SIG-M5 (cell line): ENCODE measurements around the gene NEK7.

Source experiments
- DNase-seq: peaks from one replicate; lab custom pipeline; 2025; lab: John Stamatoyannopoulos, UW

NEK7 gene

DNA sequence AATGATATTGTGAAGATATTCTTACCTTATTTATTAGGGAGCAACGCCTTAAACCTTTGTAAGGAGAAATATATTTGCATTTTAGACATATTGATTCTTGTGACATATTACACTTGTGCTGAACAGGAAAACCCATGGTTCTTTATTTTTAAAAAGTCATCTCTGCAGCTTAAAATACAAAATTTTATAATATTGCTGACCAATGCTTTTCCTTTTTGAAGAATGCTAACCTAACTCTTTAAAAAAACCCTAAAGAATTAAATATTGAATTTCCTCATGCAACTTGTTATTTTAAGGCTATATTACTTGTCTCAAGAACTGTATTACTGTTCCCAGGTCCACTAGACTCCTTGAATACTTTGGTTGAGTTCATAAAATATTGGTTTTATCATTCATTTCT is 99.0 kb downstream of the NEK7 start:
- DNase-seq, result no peak

DNA sequence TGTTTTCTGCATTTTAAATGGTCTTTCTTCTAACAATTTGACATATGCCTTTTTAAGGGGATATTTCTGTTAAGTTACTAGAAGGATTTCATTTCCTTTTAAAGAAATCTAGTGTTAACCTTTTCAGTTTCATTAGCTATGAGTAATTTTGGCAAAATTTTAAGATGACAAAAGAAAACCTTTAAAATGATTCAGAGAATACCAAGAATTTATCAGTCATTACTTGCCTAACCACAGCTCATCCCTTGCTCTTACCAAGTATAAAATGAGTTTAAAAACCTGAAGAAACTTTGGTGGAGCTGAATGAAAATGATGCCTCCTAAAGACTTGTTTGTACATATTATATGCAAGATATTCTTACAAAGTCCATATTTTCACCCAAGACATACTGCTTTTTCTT is 101.7 kb downstream of the NEK7 start:
- no peak for DNase-seq

DNA sequence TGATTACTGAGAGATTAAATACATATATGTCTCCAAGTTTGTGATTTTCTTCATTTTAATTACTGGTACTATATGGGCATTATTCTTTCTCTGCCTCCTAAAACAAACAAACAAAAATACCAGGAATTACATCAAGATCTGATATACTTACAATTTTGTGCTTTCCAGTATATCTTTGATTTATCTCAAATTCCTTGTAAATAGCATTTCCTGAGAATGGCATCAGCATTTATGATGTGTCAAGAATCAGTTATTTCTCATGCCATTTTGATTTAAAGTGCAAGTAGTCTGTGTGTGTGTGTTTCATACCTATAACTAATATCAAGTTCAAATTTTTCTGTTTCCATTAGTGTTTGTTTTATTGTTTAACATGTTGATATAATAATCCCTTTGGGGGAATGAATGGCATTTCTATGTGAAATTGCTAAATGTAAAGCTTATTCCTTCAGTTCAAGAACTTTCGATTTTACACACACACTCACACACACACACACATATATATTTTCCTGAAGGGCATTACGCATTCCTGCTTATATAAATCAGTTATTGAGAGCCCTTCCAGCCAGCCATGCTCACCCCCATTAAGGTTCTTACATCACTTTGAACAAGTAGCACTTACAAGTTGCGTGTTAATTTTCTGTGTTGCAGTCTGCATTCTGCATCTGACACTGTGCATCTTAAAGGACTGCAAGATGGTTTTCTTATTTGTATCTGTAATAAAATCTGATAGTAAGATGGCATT is 102.7 kb downstream of the NEK7 start:
- no peak for DNase-seq

DNA sequence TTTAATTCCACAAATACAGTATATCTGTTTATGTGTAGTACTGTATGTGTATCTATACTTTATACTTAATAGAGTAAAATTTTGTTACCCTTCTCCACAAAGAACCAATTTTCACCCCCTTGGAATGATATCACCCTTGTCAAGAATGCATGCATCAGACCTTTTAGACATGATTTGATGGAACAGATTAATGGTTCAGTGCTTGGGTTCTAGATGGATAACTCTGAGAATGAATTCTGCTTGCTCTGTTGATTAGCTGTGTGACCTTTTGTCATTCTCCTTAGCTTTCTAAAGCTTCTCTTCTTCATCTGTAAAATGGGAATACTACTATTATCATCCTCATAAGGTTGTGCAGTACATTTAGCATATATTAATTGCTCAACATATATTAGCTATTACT is 105.1 kb downstream of the NEK7 start:
- DNase-seq, result no peak

DNA sequence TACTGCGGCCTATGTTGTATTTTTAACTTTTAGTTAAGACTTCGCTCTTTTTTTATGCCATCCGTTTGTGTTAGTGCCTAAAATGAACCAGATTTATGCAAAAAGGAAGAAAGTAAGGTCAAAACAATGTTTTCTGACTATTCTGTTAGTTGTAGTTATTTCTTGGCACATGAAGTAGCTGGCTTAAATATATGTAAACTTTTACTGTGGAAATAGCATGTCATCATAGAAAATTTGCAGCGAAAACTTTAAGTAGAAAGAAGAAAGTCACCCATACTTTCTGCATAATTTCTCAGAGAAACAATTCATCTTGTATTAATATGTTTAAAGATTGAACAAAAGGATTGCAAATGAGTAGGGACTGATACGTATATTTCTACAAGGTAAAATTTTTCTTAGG is 106.4 kb downstream of the NEK7 start:
- DNase-seq, result no peak

DNA sequence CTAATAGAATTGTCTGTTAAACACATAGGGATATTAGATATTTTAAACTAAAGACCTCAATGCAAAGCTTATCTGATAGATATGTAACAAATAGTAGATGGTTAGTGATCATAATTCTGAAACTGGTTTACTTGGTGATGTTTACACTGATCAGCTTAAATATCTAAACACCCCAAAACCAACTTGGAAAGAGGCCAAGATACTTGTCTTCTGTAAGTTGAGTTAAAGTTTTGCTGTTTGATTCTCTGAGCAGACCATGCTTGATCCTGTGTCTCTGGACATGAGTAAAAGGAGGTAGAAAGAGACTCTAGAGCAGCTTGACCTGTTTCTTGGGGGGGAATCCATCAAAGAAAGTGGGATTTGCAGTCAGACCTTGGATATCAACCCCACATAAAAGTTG is 107.5 kb downstream of the NEK7 start:
- no peak for DNase-seq

DNA sequence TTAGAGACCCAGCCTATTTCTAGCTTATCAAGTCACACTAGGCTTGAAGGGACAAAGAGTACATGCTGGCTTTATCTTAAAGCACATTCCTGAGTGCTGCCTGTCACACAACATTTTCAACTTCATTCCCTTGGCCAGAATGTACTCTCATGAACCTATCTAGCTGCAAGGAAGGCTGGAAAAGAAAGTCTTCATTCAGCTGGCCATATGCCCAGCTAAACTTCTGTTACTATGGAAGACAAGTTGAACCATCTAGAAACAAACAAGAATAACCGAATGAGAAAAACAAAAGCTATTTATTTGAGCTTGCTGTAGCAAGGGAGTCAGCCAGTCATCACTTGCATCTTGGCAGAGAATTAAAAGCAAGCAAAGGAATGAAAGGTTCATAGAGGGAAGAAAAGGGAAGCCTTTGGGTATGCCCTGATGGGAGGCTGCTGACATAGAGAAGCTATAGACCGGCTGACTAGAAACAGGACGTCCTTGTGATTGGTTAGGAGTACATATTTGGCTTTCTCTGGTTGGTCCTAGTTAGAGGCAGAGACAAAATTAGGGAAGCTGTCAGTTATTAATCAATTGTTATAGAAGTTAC is 108.4 kb downstream of the NEK7 start:
- DNase-seq, result no peak

DNA sequence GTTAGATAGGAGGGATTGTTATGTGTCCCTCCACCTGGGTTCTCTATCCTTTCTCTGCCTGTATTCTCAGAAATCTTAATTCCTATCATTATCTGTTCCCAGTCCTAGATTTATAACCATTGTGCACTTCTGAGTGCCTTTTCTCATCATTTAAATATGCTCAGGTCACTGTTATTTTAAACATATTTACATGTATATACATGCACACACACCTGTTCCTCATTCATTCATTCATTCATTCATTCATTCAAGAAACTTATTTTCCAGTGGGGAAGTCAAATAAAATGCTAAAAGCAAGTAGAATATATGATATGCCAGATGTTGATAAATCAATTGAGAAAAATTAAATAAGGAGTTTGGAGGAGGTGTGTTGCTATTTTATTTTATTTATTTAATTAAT is 110.3 kb downstream of the NEK7 start:
- no peak for DNase-seq

DNA sequence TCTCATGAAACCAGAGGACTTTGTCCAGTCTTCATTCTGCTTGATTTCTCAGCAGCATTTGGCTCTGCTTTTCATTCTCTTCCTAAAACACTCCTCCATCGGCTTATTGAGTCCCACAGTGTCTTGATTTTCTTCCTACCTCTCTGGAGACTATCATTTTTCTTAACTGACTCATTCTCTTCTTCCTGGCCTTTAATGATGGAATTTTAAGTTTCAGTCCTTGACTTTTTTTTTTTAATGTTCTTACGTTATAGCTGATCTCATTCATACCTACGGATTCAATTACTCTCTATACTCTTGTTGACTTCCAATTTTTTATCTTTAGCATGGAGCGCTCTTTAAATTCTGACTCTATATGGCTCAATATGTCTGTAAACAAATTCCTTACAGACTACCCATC is 111.1 kb downstream of the NEK7 start:
- no peak for DNase-seq

DNA sequence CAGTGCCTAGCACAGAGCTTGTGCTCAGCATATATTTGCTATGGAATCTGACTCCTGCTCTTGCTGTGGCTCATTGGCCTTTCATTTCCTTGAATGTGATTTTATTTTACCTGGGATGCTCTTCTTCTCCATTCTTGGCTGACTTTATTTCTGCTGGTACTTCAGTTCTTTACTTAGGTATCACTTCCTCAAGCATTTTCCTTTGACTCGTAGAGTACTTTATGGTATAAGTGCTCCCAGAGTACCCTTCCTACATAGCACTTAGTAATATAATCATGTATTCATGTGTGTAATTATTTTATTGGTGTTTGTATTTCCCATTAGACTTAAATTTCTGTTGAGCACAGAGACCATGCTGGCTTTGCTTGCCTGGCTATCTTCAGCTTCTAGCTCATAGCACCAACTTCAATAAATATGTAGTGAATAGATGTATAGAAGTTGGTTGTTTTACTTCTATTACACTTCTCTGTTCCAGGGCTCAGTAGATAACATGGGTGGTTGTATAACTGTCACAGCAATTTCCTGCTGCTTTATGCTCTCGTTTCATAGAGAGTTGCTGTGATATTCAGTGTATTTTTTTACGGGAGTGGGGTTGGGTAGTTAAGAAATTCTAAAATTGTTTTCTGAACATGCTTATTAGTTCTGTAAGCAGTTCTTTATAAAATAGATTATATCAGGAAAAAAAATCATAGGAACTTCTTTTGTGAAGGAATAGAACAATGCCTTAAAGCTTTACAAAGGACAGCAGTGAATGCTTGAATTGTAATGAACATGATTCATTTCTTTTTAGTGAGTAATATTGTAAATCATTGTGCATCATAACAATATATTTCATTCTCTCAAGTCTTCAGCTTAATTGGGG is 112.2 kb downstream of the NEK7 start:
- DNase-seq, result no peak

DNA sequence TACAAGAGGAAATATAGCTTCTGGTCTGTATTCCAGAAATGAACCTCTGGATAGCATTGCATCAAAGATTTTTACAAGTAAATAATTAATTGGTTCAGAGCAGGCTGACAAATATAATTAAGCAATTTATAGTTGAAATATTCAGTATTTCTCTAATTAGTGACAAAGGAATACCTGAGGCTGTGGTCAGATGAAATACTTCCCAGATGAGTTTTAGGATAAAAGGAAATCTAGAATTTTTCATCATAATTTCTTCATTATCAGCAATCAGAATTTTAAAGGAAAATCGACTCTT is 112.8 kb downstream of the NEK7 start:
- DNase-seq, result no peak

DNA sequence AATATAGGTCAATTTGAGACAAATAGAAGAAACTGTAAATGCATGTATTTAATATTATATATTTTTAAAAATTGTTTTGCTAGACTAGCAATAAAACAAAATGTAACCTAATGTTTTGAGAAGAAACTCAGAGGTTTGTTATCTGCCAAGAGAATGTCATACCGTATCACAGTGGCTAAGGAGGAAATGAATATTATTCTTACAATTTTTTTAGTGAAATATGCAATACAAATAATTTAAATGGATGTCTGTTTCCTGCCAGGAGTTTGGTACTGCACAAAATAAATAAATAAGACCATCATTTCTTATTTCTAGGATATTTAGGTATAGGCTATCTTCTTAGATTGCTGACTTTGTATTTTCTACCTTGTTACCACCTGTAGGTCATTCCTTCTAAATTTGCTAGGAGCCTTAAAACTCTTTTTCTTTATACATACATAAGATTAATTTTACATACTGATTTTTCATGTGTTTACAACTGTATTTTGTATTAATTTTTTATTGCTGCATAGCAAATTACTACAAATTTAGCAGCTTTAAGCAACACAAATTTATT is 113.6 kb downstream of the NEK7 start:
- DNase-seq, result no peak

DNA sequence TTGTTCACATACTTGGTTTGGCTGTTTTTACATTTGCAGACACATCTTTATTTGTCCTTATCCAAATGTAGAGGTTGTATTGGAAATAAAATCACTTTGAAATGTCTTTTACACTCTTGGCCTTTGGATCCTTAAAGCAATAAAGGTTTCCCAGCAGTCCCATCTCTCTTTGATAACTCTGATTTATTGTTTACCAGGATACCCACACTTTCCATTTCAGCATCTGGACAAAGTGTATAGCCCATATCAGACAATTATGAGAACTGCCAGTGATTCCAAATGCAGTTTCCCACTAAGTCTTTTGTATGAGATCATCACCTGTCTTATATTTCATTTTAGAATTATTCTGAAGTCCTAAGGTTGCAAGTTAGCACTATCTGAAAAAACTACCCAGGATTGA is 114.7 kb downstream of the NEK7 start:
- DNase-seq, result no peak

DNA sequence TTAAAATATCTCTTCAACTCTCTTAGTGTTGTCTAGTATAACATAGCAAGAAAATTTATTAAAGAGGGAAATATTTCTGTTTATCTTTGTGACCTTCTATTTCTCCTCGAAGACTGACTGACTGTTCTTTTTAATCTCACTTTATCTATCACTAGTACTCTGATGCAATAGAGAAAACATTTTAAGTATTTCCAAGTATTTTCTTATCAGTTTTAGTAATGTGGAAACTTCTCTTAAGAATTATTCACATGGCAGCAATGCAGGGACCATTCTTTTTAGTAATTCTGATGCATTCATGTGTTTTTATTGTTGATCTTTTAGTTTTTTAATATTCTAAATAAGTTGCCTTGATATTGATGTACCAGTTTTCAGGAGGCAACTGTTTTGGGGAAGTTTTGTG is 115.7 kb downstream of the NEK7 start:
- DNase-seq, result no peak

DNA sequence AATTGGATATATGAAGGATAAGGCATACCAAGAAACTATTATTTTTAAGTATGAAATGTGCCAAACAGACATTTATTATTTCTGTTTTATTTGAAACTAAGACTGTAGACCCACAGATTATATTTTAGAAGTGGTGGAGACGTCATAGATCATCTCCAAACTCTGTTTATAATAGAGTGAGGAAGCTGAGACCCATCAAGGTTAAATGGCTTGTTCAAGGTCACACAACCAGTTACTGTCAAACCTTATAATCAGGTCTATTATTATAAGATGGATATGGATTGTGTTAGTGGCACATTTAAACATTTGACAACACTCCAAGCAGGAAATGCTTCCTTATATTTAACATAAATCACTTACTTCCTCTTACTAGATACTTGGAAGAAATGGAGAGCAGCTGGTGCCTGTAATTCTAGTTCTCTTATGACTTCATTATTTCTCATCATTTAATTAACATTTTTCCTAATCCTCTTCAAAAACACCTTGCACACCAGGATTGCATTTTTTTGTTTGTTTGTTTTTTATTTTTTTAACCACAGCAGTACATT is 117.0 kb downstream of the NEK7 start:
- no peak for DNase-seq

DNA sequence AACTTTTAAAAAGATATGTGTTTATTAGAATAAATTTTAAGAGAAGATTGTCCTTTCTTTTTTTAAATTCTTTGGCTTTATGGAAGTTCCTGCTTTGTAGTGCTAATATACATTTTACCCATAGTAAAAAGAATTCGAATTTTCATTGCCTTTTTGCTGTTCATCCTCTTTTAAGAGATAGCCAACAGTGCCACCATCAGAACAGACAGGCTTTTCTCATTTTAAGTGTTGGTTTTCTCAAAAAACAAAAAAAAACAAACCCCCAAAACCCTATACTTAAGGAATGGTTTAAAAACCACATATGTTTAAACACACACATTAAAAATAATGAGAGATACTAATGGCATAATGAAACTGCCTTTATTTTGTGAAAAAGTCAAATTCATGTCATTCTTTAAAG is 118.8 kb downstream of the NEK7 start:
- no peak for DNase-seq

DNA sequence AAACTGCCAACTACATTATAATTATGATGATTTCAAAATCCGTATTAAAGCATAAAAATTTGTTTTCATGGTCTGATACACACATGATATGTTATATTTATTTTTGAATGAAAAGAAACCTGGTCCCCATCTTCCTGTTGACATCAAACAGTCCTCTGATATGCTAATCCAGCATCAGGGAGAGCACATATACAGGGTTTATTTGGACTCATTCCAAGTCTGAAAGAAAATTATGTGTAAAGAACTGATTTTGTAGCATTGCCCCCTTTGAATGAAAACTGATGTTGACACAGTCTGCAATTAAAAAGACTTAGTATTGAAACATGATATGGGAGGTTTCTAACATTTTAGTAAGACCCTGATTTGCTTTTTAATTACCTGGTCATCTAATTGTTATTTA is 119.4 kb downstream of the NEK7 start:
- DNase-seq, result no peak

DNA sequence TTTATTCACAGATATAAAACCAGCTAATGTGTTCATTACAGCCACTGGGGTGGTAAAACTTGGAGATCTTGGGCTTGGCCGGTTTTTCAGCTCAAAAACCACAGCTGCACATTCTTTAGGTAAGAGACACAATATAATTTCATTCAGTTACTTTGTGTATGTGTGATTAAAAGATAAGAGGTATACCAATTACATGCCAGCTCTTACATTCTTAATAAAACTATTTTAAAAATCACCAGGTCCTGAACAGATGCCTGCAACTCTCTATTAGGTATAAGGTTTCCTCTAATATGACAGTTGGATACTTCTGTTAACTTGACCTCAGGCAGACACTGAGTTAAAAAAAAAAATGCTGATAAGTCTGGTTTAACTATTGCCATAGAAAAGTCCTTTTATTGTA is 122.1 kb downstream of the NEK7 start:
- no peak for DNase-seq

DNA sequence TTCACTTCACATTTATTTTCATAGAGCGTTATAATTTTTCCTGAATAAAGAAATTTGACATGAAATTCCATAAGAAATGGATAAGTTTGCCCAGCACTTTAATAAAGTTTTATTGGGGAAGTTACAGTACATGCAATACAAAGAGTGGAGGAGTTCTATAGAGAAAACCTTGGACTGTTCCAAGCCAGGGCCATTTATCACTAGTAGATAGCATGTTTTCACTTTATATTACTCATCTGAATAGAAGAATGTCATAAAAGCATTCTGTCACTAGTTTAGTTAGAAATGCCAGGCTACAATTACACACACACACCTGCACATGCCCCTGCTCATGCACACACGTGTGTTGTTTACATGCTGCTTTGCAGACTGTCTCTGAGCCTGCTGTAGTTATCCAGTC is 123.3 kb downstream of the NEK7 start:
- DNase-seq, result no peak

DNA sequence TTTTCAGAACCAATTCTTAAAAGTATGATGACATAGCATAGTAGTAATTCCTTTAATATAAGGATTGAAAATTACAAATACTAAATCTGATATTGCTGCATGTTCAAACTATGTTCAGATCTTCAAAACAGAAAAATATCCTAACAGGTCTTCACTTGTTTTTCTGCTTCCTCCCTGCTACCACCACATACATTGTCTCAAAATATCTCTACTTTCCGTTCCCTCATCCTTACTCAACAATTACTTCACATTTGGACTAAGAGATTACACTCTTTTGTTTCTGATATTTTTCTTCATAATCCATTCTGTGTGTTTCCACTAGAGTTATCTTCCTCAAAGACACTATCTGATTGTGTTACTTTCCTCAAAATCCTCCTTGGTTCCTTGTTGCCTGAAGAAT is 125.1 kb downstream of the NEK7 start:
- DNase-seq, result no peak

DNA sequence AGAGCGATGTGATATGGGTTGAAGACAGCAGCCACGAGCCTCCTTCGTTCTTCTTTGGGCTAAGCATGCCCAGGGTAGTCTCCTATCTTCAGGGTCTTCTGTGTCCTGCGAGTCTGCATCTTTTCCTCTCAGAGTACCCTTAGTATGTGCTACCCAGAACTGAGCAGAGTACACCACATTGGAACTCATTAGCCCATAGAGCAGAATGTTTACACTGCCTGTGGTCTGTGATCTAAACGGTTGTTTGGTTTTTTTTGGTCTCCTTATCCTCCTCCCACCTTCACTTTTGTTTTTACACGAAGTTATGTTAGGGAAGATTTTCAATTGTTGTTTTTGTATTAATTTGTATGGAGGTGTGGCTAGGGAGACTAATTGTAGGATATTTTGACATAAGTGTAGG is 126.4 kb downstream of the NEK7 start:
- no peak for DNase-seq

DNA sequence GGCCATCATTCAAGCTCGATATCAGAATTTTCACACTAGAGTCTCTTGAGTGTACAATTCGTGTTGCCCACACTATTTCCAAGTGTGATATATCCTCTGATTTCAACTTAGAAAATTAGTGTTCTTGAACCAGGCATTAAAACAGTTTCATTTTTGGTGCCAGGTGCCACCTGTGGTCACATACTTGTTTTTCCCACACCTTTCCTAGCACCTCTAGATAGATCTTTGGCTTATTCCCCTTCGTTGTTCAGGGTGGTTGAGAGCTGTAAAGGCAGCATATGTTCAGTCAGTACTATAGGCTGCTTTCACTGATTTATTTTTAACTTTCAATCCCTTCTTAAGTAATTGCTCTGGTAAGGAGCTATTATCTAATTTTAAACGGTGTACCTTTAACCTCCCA is 131.1 kb downstream of the NEK7 start:
- DNase-seq, result no peak
